Kidney epithelial cell (primary cell): ENCODE results near the gene SDK2. TPM values are rescaled to one million over a fixed set of nuclear protein-coding genes. Genes with fewer than 3 reads are reported as not detected.

Experiments used
- DNase-seq: peaks from one replicate; pipeline ENCODE4 v3.0.0-alpha.2; 2010; ENCODE audit warnings: low read depth
- H3K27me3 ChIP-seq: 2 replicates; pipeline ENCODE4 v1.6.0; 2011; ENCODE audit warnings: low read length; ENCODE audit not compliant: control insufficient read depth, insufficient read depth
- H3K36me3 ChIP-seq: 2 replicates; pipeline ENCODE4 v1.5.1; 2011; ENCODE audit warnings: low read length; ENCODE audit not compliant: control insufficient read depth, insufficient read depth
- H3K4me3 ChIP-seq: 2 replicates; pipeline ENCODE4 v1.5.1; 2011; ENCODE audit warnings: low read depth, mild to moderate bottlenecking, control low read depth, low read length
- CTCF ChIP-seq: IDR thresholded peaks from 2 replicates; pipeline ENCODE4 v1.5.1; 2011; ENCODE audit warnings: mild to moderate bottlenecking, moderate library complexity, low read length, control low read depth, inconsistent platforms; ENCODE audit not compliant: insufficient read depth, poor library complexity, severe bottlenecking
- total RNA-seq: library from RNA; depleted of rRNA; stranded (reverse); fragments of >200 nt; gene quantifications from 2 replicates; pipeline ENCODE4 v1.2.3, GENCODE V29; 2015

Gene SDK2
- total RNA-seq, 1 donor from 2014 or later = 1.2 TPM

GRCh38 chr17:73552300-73553048 lies 91.8 kb downstream of the SDK2 start:
- H3K4me3 ChIP-seq = no peak overlapping the region
- no peak for TF ChIP-seq CTCF
- H3K27me3 ChIP-seq = peaks cover 7% of the 10 kb centered on the region

GRCh38 chr17:73551759-73552158 lies 92.5 kb downstream of the SDK2 start:
- peaks cover 7% of the 10 kb centered on the region for H3K27me3 ChIP-seq

More at GRCh38 chr17:73552300-73553048, 91.8 kb downstream of the SDK2 start:
- no peaks in the 10 kb centered on the region for H3K36me3 ChIP-seq
- no peak for DNase-seq

GRCh38 chr17:73551144-73551543 lies 93.1 kb downstream of the SDK2 start:
- Histone ChIP-seq H3K27me3 (peaks cover 9% of the 10 kb centered on the region), H3K4me3 (no peak overlapping the region), H3K36me3 (no peaks in the 10 kb centered on the region)
- DNase-seq = no peak
- no peak for TF ChIP-seq CTCF

More at GRCh38 chr17:73551759-73552158, 92.5 kb downstream of the SDK2 start:
- H3K36me3 ChIP-seq = no peaks in the 10 kb centered on the region
- no peak for TF ChIP-seq CTCF
- H3K4me3 ChIP-seq = no peak overlapping the region
- no peak for DNase-seq

GRCh38 chr17:73550556-73550955 lies 93.7 kb downstream of the SDK2 start:
- TF ChIP-seq CTCF = no peak
- H3K4me3 ChIP-seq = no peak overlapping the region

GRCh38 chr17:73549841-73550430 lies 94.3 kb downstream of the SDK2 start:
- H3K27me3 ChIP-seq = peaks cover 4% of the 10 kb centered on the region
- no peaks in the 10 kb centered on the region for H3K36me3 ChIP-seq
- no peak overlapping the region for H3K4me3 ChIP-seq
- no peak for DNase-seq
- TF ChIP-seq CTCF = no peak

More at GRCh38 chr17:73550556-73550955, 93.7 kb downstream of the SDK2 start:
- no peaks in the 10 kb centered on the region for H3K36me3 ChIP-seq
- DNase-seq = no peak
- peaks cover 5% of the 10 kb centered on the region for H3K27me3 ChIP-seq
